HG03025 (cell line): ENCODE measurements around the gene INPP5A.

Source experiments
- ATAC-seq: cut with Tn5 transposase; IDR thresholded peaks from one replicate; pipeline ENCODE4 v1.9.1; 2021; ENCODE audit warnings: mild to moderate bottlenecking, moderate library complexity; ENCODE audit not compliant: unreplicated experiment, low FRiP score

The INPP5A gene

DNA sequence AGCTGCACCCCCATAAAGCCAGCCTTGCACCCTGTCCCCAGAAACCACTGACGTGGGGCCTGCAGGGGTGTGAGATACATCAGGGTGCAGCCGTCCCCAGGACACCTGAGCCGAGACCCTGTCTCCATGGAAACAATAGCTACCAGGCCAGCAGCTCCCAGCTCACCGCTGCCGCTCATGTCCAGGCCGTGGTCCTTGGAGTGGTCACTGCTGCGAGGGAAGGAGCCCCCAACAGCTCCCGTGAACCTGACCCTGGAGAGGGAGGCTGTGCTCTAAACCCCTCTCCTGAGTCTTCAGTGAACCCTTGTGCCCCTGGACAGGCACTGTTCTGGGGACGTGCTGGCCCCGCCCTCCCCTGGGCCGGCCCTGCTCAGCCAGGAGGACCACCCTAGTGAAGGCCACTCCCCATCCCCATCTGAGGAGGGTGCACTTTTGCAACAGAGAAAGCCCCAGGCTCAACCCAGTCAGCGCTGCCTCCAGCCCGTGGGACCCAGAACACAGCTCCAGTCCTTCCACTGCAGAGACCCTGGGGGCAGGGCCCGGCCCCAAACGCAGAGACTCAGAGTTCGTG, 19.6 kb upstream of the INPP5A start:
- ATAC-seq = no peak

DNA sequence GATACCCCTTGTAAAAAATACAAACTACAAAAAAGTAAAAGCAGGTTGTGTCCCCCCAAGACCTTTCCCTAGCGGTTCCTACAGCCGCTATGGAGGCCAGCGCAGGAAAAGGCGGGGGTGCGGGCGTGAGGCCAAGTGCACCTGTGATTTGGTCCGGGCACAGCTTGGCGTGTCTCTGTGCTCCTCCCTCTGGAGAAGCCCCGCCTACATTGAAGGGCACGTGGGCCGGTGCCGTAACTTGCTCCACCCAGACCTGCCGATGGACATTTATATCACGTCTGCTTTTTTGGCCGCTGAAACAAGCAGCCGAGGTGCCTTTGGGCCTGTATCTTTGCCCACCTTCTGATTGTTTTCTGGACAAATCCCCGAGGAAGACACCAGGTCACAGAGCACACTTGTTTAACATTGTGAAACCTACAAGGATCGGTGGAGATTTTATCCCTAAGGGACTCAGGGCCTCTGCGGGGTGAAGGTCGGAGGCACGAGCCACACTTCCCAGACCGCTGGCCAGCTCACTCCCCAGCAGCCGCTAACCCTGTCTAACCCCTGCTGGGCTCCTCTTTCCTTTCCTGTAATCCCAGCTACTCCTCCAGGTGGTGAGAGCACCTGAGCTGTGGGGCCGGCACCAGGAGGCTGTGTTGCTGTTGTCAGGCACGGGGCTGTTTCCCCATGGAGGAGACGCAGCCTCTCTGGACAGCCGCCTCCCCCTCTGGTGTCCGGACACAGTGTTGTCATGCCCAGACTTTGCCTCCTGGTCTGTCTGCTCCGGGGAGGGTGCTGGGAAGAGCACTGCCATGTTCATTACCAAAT, 18.8 kb upstream of the INPP5A start:
- ATAC-seq = no peak

DNA sequence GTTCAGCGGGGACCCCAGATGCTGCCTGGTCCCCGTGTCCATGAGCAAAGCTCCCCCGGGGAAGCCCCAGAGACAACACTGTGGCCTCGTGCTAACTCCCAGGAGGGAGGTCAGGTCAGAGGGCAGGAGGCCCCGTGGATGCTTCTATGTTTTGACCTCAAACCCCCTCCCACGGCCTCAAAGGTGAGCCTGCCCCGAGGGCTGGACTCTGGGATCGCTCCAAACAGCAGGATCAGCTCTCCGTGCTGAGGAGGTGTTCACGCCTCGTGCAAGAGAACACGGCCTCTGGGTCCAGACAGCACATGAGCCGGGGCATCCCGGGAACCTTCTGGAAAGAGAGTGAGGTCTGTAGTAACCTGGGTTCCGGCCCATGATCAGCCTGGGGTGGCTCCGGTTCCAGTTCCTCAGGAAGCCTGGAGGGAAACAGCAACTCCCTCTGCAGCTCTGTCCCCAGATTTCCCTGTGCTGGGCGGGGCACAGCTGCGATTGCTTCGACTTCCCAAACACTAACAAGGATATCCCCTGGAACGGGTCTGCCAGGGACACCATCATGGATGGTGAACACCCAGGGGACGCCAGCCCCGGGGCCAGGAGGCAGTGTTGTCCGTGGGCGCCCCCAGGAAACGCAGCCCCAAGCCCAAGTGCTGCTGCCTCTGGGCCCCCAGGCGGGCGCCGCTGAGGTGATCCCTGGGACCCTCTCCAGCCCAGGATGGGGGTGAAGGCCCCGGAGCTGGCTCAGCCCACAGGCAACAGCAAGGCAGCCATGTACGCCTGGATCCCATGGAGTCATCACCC, 18.0 kb upstream of the INPP5A start:
- ATAC-seq = no peak

DNA sequence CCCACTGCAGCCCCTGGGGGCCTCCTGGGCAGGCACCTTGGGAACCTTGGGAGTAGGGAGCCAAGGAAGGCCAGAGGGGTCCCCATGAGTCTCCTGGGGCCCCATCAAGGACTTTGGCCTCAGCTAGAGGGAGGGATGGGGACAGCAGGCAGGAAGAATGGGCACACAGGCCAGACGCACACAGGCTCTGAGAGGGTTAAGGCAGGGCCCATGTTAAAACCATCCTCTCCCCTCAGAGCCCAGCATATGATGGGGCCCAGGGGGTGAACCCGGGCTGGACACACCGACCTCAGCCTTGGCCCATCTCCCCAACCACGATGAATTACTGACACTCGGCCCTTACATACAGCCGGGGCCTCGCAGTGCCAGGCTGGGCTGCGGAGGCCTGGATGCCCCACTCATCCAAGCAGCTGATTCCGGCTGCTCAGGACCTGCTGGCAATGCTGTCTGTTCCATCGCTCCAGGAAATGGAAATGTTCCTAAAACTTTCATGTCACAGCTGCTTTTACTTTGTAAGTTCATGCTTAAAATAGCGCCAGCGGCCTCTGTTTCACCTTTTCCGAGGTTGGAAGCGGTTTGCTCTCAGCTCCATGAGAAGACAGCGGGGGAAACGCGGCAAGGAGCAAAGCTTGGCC, 17.3 kb upstream of the INPP5A start:
- ATAC-seq = no peak

DNA sequence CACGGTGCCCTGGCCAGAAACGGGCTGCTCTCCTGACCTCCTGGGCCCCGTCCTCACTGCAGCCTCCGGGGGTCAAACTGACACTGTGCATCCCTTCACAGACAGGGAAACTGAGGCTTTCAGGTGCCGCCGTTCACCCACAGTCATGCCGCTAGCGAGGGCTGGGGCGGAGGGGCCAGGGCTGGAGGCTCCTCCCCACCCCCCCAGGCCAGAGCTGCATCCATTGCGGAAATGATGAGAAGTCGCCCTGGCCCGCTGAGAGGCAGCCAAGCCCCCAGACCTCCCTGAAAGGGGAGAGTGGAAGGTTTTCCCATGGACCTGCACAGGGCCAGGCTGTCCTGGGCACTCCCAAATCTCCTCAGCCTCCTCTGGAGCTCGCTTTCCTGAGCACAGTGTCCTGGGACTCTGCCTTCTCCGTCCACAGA, 16.5 kb upstream of the INPP5A start:
- ATAC-seq = no peak

DNA sequence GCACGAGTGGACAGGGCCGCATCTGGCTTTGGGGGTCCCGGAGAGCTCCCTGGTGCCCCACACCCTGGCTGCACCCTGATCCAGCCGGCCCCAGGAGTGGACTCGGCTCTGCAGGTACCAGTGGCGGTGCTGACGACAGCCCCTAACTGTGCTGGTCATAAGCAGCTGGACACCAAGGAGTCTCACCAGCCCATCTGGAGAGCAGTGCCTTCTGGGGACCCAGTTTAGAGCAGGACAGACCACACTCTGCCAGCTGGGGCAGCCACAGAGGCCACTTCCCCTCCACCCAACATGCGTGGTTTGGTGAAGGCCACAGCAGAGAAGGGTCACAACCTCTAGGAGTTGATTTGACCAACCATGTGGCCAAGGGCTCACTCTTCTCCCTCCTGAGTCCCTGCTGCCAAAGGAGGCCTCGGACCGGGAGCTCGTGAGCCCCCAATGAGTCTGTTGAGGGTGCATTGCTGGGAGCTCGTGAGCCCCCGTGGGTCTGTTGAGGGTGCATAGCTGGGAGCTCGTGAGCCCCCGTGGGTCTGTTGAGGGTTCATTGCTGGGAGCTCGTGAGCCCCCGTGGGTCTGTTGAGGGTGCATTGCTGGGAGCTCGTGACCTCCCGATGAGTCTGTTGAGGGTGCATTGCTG, 16.0 kb upstream of the INPP5A start:
- ATAC-seq = no peak

DNA sequence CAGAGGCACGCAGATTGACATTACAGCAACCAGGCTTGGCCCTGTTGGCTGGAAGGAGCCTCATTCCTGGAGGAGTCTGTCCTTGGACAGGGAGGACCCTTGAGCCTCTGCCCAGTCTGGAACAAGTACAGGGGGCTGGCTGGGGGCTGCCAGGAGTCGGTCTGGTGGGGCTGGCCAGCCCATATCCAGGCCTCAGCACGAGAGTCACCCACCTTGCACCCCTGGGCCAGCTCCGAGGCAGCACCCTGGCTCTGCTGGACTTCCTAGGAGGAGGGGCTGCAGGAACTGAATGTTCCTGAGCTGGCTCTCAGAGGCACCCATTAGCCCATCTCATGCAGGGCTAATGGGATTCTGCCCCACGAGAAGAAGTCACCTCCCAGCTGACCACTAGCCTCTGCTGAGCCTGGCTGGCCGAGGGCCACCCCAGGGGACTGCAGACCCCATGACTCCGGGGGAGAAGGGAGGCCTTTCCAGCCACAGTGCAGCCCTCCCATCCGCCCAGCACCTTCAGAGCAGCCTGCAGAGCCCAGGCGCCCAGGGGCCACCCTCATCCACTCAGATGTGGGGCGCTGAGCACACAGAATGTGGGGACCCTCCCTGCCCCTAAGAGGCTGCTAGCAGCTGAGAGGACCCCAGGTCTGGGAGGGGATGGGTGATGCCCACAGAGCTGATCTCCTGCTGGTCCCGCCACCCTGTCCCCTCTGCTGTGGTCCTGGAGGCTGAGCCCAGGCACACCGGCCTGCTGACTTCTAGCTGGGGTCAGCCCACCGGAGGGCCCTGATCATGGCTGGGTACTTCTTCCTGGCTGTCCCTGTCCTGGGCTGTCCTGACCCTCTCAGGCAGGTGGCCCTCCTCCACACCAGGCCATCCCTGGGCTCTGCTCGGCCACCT, 14.8 kb upstream of the INPP5A start:
- no peak for ATAC-seq

DNA sequence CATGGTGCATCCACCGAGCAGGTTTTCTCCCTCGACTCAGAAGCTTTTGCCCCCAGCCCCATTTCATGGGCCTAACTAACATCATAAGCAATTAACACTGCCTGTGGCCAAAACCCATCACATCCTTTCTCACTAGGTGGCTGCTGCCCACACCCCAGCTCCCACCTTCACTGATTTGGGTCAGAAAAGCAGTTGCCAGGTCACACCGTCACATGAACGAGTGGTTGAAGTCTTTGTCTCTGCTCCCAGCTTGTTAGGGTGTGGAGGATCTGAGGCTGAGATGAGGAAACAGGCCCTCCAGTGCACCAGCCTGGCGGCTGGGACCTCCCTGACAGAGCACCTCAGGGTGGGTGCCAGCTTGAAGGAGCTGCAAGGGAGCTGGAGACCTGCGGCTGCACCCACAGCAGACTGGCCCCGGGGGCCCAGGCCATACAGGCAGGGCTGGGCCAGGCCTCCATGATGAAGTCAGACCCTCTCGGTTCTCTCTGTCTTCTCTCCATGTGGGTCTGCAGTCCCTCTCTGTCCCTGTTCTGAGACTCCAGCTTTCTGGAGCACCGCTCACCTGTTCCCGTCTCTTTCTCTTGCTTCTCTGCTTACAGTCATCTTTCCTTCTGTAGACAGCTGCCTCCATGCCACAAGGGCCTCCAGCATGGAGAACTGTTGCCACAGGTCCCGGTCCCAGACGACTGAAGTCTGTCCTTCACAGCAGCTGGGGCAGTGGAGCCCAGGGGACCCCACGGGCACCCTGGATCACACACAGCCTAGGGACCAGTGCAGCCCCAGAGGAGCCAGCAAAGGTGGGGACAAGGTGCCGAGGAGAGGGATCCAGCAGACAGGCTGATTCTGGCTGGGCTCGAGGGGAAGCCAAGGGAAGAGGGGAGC, 13.8 kb upstream of the INPP5A start:
- no peak for ATAC-seq

DNA sequence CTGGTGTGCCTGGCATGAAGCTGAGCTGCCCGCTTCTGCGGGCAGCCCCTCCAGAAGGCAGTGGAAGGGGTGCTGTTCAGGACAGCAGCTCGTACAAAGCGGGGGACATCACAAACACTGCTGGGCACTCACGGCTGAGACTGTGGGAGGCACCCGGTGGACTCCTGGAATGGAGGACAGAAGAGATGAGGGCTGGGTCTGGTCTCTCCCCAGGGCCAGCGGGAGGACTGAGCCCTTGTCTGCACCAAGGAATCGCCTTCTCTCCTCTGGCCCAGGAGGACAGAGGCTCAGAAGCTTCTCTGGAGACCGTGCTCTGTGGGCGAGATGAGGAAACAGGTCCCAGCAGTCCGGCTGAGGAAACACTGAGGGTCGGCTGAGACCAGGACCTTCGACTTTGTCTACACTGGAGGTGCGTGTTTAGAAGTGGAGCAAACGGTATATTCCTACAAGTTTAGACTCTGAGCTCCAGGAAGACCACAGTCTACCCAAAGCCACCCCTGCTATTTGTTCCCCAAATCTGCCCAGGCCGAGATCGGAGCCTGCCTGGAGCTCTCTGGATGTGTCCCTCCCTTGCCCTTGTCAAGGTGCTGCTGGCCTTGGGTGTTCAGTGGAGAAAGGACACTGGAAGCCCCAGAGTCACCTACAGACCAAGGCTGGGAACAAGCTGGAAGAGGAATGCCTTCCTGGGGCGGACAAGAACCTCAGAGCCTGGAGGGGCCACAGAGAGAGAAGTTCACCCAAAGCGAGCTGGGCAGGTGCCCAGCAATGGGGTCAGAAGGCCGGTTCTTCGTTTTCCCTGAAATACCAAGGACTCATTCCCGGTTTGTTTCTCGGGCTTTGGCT, 12.9 kb upstream of the INPP5A start:
- ATAC-seq = no peak

DNA sequence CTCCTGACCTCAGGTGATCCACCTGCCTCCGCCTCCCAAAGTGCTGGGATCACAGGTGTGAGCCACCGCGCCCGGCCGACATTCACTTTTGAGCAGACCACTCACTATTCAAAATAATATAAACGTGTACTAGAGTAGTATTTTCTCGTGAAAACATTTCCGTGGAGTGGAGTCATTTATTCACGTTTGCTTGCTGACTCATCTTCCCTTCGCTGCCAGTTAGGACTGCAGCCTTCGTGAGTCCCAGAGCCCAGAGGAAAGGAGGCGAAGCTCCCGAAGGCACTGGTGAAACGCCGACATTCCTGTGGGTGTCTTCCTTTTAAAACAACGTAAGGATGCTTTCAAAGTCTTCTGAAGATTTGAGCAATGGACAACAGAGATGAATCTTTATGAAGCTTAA, 10.9 kb upstream of the INPP5A start:
- no peak for ATAC-seq

DNA sequence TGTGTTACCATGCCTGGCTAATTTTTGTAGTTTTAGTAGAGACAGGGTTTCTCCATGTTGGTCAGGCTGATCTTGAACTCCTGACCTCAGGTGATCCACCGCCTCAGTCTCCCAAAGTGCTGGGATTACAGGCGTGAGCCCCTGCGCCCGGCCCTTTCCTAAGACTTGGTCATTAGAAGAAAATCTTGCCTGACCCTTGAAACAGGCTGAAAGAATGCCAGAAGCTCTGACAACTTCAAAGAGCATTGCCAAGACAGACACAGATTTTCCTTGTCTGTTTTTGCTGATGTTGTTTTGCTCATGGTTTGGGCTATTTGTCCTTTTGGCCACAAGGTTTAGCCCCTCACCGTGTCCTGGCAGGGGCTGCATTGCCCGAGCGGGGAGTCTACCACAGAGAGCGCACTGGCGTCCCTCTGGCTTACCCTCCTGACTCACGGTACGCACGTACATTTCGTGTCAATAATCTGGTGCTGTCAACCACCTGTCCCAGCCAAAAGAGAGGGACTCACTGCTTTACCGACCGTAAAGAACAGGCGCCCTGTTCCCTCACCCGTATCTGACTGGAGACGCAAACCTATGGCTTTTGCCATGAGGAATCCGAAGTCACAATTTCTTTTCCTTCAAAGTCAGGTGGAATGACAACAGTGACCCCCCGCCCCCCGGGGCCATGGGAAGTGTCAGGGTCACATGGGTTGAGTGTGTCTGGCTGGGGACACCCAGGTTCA, 10.1 kb upstream of the INPP5A start:
- no peak for ATAC-seq

DNA sequence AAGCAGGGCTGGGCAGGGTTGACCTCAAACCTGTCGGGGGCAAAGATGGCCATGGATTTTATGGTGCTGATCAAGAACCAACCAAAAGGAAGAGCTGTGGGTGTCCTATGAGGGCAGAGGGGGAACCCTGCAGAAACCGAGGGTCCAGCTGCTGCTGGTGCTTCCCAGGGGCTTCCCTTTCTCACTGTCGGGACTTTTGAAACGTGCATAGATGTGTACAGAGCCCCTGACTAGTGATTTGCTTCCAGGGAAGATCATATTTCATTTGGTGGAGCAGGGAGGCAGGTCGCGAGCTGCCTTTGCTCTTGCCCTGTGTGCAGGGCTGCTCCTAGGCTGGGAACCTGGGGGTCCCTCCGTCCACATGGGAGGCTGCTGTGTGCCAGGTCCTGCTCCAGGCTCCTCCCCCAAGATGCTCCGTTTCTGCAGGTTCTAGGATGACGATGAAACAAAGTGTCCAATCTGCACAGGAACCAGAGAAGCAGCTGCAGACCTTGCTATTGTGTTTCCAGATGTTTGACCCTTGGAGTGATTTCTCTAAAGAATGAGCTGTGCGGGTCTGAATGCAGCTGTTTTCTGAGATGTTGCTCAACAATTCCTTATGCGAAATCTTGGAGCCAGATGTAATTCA, 9.4 kb upstream of the INPP5A start:
- ATAC-seq = no peak

DNA sequence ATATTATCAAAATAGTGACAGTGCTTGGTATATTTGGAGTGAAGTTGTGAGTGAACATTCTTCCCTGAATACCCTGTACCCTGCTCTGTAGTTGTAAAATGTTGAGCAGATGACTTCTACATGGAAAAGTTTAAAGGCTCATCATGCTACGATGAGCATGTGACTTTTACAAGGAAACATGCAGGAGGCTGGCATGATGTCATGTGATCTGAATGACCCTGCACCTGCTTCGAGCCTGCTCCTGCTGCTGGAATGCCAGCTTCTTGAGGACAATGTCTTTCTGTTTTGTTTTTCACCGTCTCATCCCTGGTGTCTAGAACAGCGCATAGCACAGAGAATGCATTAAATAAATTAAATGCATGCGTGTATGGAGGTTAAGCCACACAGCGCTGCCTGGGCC, 5.4 kb upstream of the INPP5A start:
- ATAC-seq = no peak

DNA sequence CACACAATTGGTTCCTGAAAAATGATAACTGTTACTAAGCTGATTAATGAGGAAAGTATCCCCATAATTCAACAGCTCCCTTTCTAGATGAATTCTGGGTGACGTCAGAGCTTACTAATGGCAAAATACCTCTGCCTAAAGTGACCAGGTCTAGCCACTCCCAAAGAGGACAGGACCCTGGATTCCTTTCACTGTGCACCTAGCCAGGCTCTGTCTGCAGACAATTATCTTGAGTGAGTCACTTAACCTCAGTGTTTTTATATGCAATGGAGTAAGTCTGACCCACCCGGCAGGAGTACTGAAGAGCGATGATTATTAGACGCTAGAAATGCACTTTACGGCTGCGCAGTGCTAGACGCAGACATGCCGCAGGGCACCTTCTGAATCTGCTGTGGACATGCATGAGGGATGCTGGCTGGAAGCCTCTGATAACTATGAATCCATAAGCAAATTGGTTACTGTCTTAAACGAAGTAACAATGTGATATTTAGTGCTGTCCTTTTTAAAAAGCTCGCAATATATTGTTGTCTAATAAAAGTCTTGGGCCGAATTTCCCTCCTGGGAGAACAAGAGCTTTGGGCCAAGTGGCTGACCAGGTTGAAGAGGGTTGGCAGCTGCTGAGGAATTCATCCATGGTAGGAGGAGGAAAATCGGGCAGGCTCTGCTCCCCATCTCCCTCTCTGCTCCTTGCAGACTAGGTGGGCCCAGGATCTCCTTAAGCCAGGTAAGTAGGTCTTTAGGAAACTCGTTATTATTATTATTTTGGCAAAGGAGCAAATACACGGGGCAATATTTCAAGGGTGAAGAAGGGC, 4.6 kb upstream of the INPP5A start:
- no peak for ATAC-seq

DNA sequence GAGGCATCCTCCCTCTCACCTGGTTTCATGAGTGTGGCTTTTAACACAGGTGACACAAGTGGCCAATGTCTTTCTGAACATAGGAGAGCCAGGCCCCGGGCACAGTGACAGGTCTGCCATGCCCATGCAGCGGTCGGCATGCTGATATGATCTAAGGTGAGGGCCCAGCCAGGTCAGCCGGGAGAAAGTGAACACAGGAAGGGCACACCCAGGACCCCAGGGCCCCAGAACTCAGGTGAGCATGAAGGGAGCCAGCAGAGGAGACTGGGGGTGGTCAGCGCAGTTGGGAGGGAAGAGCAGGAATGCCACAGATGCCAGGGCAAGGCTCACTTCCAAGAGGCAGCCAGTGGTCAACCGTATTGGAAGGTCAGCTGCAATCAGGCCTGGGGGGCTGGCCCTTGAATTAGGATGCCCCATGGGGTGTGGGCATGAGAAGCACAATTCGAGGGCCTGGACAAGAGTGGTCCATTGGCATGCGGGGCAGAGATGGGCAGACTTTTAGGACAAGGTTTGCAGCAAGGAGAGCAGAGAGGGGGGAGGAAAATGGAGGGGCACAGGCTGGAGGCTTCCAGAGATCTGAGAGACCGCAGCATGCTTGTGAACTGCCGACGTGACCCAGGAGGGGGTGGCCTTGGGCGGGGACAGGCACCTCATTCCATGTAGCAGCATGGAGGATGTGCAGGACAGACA, 3.9 kb upstream of the INPP5A start:
- ATAC-seq = no peak
